WTC11 (cell line): ENCODE measurements around the gene SLC25A17. TPM values are rescaled to one million over a fixed set of nuclear protein-coding genes. Genes with fewer than 3 reads are reported as not detected.

Source experiments
- ATAC-seq: fragments of 200-7000 bp; cut with Tn5 transposase; 2 replicates; pipeline ENCODE4 v1.10.0; 2021; ENCODE audit warnings: mild to moderate bottlenecking, moderate library complexity
- CTCF ChIA-PET: fragments of 300-600 bp; sonication (Branson Sonifier 250); formaldehyde crosslinking; loops from one replicate; lab custom pipeline; 2021; ENCODE audit warnings: antibody characterized with exemption; lab: Charles Lee
- POLR2A ChIA-PET: fragments of 350-600 bp; sonication (Branson Sonifier 250); formaldehyde crosslinking; loops from one replicate; lab custom pipeline; 2021; ENCODE audit warnings: antibody characterized with exemption; lab: Charles Lee
- DNase-seq: peaks from one replicate; pipeline ENCODE4 v3.0.0; 2021; ENCODE audit warnings: low spot score
- H3K27ac Mint-ChIP-seq: 2 replicates; pipeline ENCODE4 v1.8.0; 2021; ENCODE audit warnings: mixed read lengths
- H3K27me3 Mint-ChIP-seq: 2 replicates; pipeline ENCODE4 v1.8.0; 2021; ENCODE audit warnings: low read depth, mild to moderate bottlenecking, moderate library complexity, mixed read lengths
- H3K36me3 Mint-ChIP-seq: 2 replicates; pipeline ENCODE4 v1.8.0; 2021; ENCODE audit warnings: mixed read lengths
- H3K4me1 Mint-ChIP-seq: 2 replicates; pipeline ENCODE4 v1.8.0; 2022; ENCODE audit warnings: mixed read lengths
- H3K4me3 Mint-ChIP-seq: 2 replicates; pipeline ENCODE4 v1.8.0; 2021; ENCODE audit warnings: mild to moderate bottlenecking, moderate library complexity, mixed read lengths
- H3K9me3 Mint-ChIP-seq: 2 replicates; pipeline ENCODE4 v1.8.0; 2021; ENCODE audit warnings: mixed read lengths
- AR ChIP-seq: fragments of 250-450 bp; sonication (Bioruptor Pico); IDR thresholded peaks from 2 replicates; pipeline ENCODE4 v1.9.0; 2021; ENCODE audit warnings: mild to moderate bottlenecking
- CDX4 ChIP-seq: fragments of 250-450 bp; sonication (Bioruptor Pico); IDR thresholded peaks from 2 replicates; pipeline ENCODE4 v1.9.0; 2021; ENCODE audit warnings: moderate library complexity, mild to moderate bottlenecking, inconsistent platforms, borderline replicate concordance
- CTCF ChIP-seq: fragments of 200-600 bp; IDR thresholded peaks from 2 replicates; pipeline ENCODE4 v1.8.0; 2022; ENCODE audit warnings: antibody characterized with exemption
- E2F5 ChIP-seq: sonication (generic); formaldehyde crosslinking; IDR thresholded peaks from 2 replicates; pipeline ENCODE4 v1.8.1; 2022; ENCODE audit warnings: mild to moderate bottlenecking, moderate library complexity, missing genetic modification reagents
- EMX1 ChIP-seq: fragments of 250-450 bp; sonication (Bioruptor Pico); IDR thresholded peaks from 2 replicates; pipeline ENCODE4 v1.8.0; 2021; ENCODE audit warnings: mild to moderate bottlenecking
- ETV6 ChIP-seq: sonication (generic); formaldehyde crosslinking; IDR thresholded peaks from 2 replicates; pipeline ENCODE4 v1.8.1; 2022; ENCODE audit warnings: mild to moderate bottlenecking, missing genetic modification reagents
- HMGA2 ChIP-seq: fragments of 250-450 bp; sonication (Bioruptor Pico); IDR thresholded peaks from 2 replicates; pipeline ENCODE4 v1.4.0; 2021; ENCODE audit warnings: mild to moderate bottlenecking, moderate library complexity
- NR3C1 ChIP-seq: sonication (generic); formaldehyde crosslinking; conservative IDR thresholded peaks from 2 replicates; pipeline ENCODE4 v1.8.1; 2023; ENCODE audit warnings: low read depth, mild to moderate bottlenecking, missing genetic modification reagents
- OVOL2 ChIP-seq: fragments of 250-450 bp; sonication (Bioruptor Pico); IDR thresholded peaks from 2 replicates; pipeline ENCODE4 v1.9.0; 2021; ENCODE audit warnings: mild to moderate bottlenecking, borderline replicate concordance
- PRDM15 ChIP-seq: sonication (generic); formaldehyde crosslinking; IDR thresholded peaks from 2 replicates; pipeline ENCODE4 v1.8.0; 2022; ENCODE audit warnings: missing genetic modification reagents
- PREB ChIP-seq: sonication (generic); formaldehyde crosslinking; IDR thresholded peaks from 2 replicates; pipeline ENCODE4 v1.8.1; 2022; ENCODE audit warnings: mild to moderate bottlenecking, missing genetic modification reagents, moderate library complexity, borderline replicate concordance
- ZNF219 ChIP-seq: sonication (generic); formaldehyde crosslinking; IDR thresholded peaks from 2 replicates; pipeline ENCODE4 v1.8.0; 2023; ENCODE audit warnings: missing genetic modification reagents, mild to moderate bottlenecking, borderline replicate concordance
- ZNF396 ChIP-seq: fragments of 250-450 bp; sonication (Bioruptor Pico); IDR thresholded peaks from 2 replicates; pipeline ENCODE4 v1.8.0; 2021; ENCODE audit warnings: mild to moderate bottlenecking, moderate library complexity, borderline replicate concordance
- ZNF425 ChIP-seq: fragments of 250-450 bp; sonication (Bioruptor Pico); conservative IDR thresholded peaks from 2 replicates; pipeline ENCODE4 v1.9.0; 2021; ENCODE audit warnings: mild to moderate bottlenecking
- ZNF532 ChIP-seq: fragments of 250-450 bp; sonication (Bioruptor Pico); IDR thresholded peaks from 2 replicates; pipeline ENCODE4 v1.9.0; 2021; ENCODE audit warnings: mild to moderate bottlenecking, borderline replicate concordance
- ZSCAN18 ChIP-seq: fragments of 250-450 bp; sonication (Bioruptor Pico); IDR thresholded peaks from 2 replicates; pipeline ENCODE4 v2.1.2; 2022; ENCODE audit warnings: mild to moderate bottlenecking, moderate library complexity
- total RNA-seq: library from RNA; stranded (reverse); gene quantifications from 3 replicates; pipeline ENCODE4 v1.2.3, GENCODE V29; 2021

Gene SLC25A17
- total RNA-seq, 1 experiment from 2014 or later = 29.6 TPM

- Mint-ChIP-seq H3K4me3 (no peak overlapping the region), H3K36me3 (peaks cover 2% of the 10 kb centered on the region; the same call in 1 of the 2 replicates), H3K27me3 (no peaks in the 10 kb centered on the region), H3K9me3 (peaks cover 13% of the 10 kb centered on the region), H3K27ac (peak overlapping the region; percentile 83), H3K4me1 (peaks cover 48% of the 10 kb centered on the region)
- POLR2A ChIA-PET = interaction anchor here (0.9 to 1.2 kb wide), 3 partner anchors 14 to 45 kb away, joined by 3 read pairs; no protein-coding TSS in a partner anchor
- CTCF ChIA-PET = interaction anchor here (1.7 kb wide), 1 partner anchor 45 kb away, joined by 9 read pairs; no protein-coding TSS in a partner anchor
- DNase-seq (no peak), ATAC-seq (peak; percentile 15)
- TF ChIP-seq E2F5 (CRISPR knock-in tag) = no peak
- TF ChIP-seq OVOL2 = no peak
- no peak for TF ChIP-seq ZNF425 (CRISPR knock-in tag)
- TF ChIP-seq NR3C1 (CRISPR knock-in tag) = no peak
- TF ChIP-seq EMX1 (CRISPR knock-in tag) = no peak
- TF ChIP-seq HMGA2 = no peak
- no peak for TF ChIP-seq PRDM15 (CRISPR knock-in tag)
- no peak for TF ChIP-seq ZSCAN18 (CRISPR knock-in tag)
- no peak for TF ChIP-seq CTCF
- TF ChIP-seq PREB (CRISPR knock-in tag) = no peak
- no peak for TF ChIP-seq AR (CRISPR knock-in tag)
- no peak for TF ChIP-seq ZNF532 (CRISPR knock-in tag)
- no peak for TF ChIP-seq CDX4 (CRISPR knock-in tag)
- no peak for TF ChIP-seq ZNF219 (CRISPR knock-in tag)
- no peak for TF ChIP-seq ZNF396
- no peak for TF ChIP-seq ETV6 (CRISPR knock-in tag)
Measured at GRCh38 chr22:40727964-40728615, 91.1 kb downstream of the SLC25A17 start.
